PC-9 (cell line): ENCODE measurements around the gene TOB2.

ENCODE experiments used
- EZH2 ChIP-seq: fragments of 200-600 bp; sonication (generic); IDR thresholded peaks from 2 replicates; pipeline ENCODE4 v1.8.0; 2017; ENCODE audit warnings: antibody characterized with exemption, low read depth
- TF ChIP-seq, protein P1 (sequence below): fragments of 200-600 bp; sonication (generic); conservative IDR thresholded peaks from 2 replicates; pipeline ENCODE4 v1.6.1; 2017; ENCODE audit warnings: mixed run types, antibody characterized with exemption, mild to moderate bottlenecking, moderate library complexity

GRCh38 chr22:41418717-41419116, 27.9 kb downstream of the TOB2 start:
- TF ChIP-seq, protein P1, sequence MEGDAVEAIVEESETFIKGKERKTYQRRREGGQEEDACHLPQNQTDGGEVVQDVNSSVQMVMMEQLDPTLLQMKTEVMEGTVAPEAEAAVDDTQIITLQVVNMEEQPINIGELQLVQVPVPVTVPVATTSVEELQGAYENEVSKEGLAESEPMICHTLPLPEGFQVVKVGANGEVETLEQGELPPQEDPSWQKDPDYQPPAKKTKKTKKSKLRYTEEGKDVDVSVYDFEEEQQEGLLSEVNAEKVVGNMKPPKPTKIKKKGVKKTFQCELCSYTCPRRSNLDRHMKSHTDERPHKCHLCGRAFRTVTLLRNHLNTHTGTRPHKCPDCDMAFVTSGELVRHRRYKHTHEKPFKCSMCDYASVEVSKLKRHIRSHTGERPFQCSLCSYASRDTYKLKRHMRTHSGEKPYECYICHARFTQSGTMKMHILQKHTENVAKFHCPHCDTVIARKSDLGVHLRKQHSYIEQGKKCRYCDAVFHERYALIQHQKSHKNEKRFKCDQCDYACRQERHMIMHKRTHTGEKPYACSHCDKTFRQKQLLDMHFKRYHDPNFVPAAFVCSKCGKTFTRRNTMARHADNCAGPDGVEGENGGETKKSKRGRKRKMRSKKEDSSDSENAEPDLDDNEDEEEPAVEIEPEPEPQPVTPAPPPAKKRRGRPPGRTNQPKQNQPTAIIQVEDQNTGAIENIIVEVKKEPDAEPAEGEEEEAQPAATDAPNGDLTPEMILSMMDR: no peak
- no peak for TF ChIP-seq EZH2
